ENCODE data around the gene PTCD2.

Gene PTCD2

DNA sequence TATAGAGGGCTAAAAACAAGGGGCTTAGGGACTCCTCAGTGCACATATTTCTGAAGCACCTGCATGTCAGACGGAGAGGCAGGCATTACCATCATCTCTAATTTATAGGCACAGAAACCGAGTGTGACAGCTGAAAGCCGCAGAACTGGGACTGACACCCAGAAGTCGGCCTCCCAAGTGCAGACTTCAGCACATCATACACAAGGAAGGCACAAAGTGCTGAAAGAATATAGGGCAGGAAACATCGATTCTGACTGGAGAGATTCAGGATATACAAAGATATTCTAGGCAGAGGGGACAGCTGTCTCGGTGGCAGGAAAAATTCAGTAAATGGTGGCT, 11.4 kb upstream of the PTCD2 start:
- TF ChIP-seq, protein P1, sequence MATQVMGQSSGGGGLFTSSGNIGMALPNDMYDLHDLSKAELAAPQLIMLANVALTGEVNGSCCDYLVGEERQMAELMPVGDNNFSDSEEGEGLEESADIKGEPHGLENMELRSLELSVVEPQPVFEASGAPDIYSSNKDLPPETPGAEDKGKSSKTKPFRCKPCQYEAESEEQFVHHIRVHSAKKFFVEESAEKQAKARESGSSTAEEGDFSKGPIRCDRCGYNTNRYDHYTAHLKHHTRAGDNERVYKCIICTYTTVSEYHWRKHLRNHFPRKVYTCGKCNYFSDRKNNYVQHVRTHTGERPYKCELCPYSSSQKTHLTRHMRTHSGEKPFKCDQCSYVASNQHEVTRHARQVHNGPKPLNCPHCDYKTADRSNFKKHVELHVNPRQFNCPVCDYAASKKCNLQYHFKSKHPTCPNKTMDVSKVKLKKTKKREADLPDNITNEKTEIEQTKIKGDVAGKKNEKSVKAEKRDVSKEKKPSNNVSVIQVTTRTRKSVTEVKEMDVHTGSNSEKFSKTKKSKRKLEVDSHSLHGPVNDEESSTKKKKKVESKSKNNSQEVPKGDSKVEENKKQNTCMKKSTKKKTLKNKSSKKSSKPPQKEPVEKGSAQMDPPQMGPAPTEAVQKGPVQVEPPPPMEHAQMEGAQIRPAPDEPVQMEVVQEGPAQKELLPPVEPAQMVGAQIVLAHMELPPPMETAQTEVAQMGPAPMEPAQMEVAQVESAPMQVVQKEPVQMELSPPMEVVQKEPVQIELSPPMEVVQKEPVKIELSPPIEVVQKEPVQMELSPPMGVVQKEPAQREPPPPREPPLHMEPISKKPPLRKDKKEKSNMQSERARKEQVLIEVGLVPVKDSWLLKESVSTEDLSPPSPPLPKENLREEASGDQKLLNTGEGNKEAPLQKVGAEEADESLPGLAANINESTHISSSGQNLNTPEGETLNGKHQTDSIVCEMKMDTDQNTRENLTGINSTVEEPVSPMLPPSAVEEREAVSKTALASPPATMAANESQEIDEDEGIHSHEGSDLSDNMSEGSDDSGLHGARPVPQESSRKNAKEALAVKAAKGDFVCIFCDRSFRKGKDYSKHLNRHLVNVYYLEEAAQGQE (IDR thresholded peaks at IDR 0.05; ENCODE audit: insufficient read depth in 1 of 2, low read depth in 2 of 2, low read length in 2 of 2): no peak
- TF ChIP-seq POLR2AphosphoS5 (IDR thresholded peaks at IDR 0.05; ENCODE audit: low read depth, low read length): no peak
- TF ChIP-seq FOXP2 (optimal IDR thresholded peaks at IDR 0.05; ENCODE audit: borderline replicate concordance, extremely low read depth, extremely low read length, insufficient read depth): no peak
- no peak for TF ChIP-seq TAF1 (IDR thresholded peaks at IDR 0.05; ENCODE audit: borderline replicate concordance, insufficient read depth, low read length)
- TF ChIP-seq SIN3A (IDR thresholded peaks at IDR 0.05; ENCODE audit: borderline replicate concordance, insufficient read depth, low read length): no peak

DNA sequence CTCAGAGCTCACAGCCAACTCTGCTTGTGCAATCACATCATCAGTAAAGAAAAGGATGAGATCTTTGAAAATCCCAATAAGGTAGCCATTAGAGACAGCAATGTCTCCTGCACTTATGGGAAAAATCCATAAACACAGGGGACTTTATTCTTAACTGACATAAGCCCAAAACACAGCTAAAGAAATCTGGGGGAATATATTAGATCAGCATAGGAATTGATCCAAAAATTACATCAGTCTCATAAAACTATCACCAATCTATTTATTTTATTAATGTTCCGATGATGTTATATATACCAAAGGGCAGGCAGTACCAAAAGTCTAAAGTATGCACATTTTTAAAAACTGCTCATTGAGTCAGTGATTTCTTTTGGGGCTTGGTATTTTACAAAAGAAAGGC, 7.0 kb upstream of the PTCD2 start:
- no peak for TF ChIP-seq SIN3A (IDR thresholded peaks at IDR 0.05; ENCODE audit: borderline replicate concordance, insufficient read depth, low read length)
- no peak for TF ChIP-seq POLR2AphosphoS5 (IDR thresholded peaks at IDR 0.05; ENCODE audit: low read depth, low read length)
- no peak for TF ChIP-seq FOXP2 (optimal IDR thresholded peaks at IDR 0.05; ENCODE audit: borderline replicate concordance, extremely low read depth, extremely low read length, insufficient read depth)
- TF ChIP-seq TAF1 (IDR thresholded peaks at IDR 0.05; ENCODE audit: borderline replicate concordance, insufficient read depth, low read length): no peak
- TF ChIP-seq, protein P1 (IDR thresholded peaks at IDR 0.05; ENCODE audit: insufficient read depth in 1 of 2, low read depth in 2 of 2, low read length in 2 of 2): no peak

- TF ChIP-seq TAF1 (IDR thresholded peaks at IDR 0.05; ENCODE audit: borderline replicate concordance, insufficient read depth, low read length): no peak
- TF ChIP-seq, protein P1 (IDR thresholded peaks at IDR 0.05; ENCODE audit: insufficient read depth in 1 of 2, low read depth in 2 of 2, low read length in 2 of 2): no peak
- TF ChIP-seq SIN3A (IDR thresholded peaks at IDR 0.05; ENCODE audit: borderline replicate concordance, insufficient read depth, low read length): no peak
- TF ChIP-seq POLR2AphosphoS5 (IDR thresholded peaks at IDR 0.05; ENCODE audit: low read depth, low read length): no peak
- TF ChIP-seq FOXP2 (optimal IDR thresholded peaks at IDR 0.05; ENCODE audit: borderline replicate concordance, extremely low read depth, extremely low read length, insufficient read depth): no peak
These were observed 5.5 kb upstream of the PTCD2 start for GRCh38 chr5:72314571-72315172.

DNA sequence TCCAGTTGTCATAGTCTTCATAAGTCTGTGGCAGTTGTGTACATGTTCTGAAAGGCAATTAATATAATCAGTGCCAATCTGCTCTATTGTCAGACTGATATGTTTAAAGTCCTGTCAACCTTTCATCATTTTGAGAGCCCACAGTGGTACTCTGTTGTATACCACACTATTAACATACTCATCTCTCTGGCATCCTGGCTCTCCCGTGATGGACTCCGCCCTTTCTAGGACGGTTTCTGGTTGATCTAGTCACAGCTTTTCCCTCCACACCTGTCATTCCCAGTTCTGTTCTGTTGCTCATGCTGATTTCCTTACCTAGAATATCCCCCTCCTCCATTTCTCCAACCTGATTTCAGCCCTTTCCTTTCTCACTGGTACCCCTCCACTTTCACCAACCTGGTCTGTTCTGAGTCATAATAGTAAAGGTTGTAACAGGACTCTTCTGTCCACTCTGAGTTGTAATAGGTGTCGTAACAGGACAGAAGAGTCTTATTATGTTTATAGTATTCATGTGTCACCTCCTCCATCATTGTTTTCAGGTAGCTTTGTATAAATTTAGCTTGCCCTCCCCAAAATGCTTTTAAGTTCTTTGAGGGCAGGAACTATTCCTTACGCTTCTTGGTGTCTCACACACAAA, 4.1 kb downstream of the PTCD2 start:
- TF ChIP-seq, protein P1 (IDR thresholded peaks at IDR 0.05; ENCODE audit: insufficient read depth in 1 of 2, low read depth in 2 of 2, low read length in 2 of 2): no peak
- TF ChIP-seq POLR2AphosphoS5 (IDR thresholded peaks at IDR 0.05; ENCODE audit: low read depth, low read length) (no peak), SIN3A (IDR thresholded peaks at IDR 0.05; ENCODE audit: borderline replicate concordance, insufficient read depth, low read length) (no peak), FOXP2 (optimal IDR thresholded peaks at IDR 0.05; ENCODE audit: borderline replicate concordance, extremely low read depth, extremely low read length, insufficient read depth) (no peak), TAF1 (IDR thresholded peaks at IDR 0.05; ENCODE audit: borderline replicate concordance, insufficient read depth, low read length) (no peak)
